C4-2B (cell line): ENCODE results near the gene TAAR2.
"Not testable (repeated sequence)": the region's sequence is repeated elsewhere in the genome, so short reads cannot be mapped to it uniquely, and the experiment has no call there.

Experiments
- H3K27ac ChIP-seq: fragments of 450-650 bp; 2 replicates; pipeline ENCODE4 v1.5.1; 2017
- CTCF ChIP-seq: fragments of 450-650 bp; conservative IDR thresholded peaks from 2 replicates; pipeline ENCODE4 v1.5.1; 2017; ENCODE audit warnings: mild to moderate bottlenecking
- ZFX ChIP-seq: fragments of 450-650 bp; IDR thresholded peaks from 2 replicates; pipeline ENCODE4 v1.6.1; 2017

The TAAR2 gene

GRCh38 chr6:132661906-132662305, 37.8 kb upstream of the TAAR2 start:
- H3K27ac ChIP-seq: no peak overlapping the region
- TF ChIP-seq ZFX (no peak), CTCF (no peak)

DNA sequence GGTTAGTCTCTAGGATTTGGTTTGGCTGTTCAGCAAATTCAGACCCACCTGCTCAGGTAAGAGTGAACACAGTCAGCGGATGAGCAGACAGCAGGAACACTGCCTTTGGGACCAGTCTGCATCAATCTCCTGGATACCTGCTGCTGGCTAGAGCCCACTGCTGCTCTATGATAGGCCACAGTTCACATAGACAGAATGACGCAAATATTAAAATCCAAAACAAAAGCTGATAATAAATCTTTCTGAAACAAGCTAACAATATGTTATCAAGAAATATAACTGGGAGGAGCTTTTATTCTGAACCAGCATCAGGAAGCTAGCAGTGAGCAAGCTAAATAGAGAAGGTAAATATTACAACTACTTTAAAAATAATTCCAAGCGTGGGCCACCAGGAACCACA, 35.0 kb upstream of the TAAR2 start, which contains the start of gene TAAR1:
Gene TAAR1 (minus strand): TSS at position 101 of the 400 bp plus-strand sequence. CDS start 13,179 bp downstream, outside the sequence.
- H3K27ac ChIP-seq: no peak within 1 kb of the TSS
- no peak for TF ChIP-seq CTCF
- TF ChIP-seq ZFX: no peak

DNA sequence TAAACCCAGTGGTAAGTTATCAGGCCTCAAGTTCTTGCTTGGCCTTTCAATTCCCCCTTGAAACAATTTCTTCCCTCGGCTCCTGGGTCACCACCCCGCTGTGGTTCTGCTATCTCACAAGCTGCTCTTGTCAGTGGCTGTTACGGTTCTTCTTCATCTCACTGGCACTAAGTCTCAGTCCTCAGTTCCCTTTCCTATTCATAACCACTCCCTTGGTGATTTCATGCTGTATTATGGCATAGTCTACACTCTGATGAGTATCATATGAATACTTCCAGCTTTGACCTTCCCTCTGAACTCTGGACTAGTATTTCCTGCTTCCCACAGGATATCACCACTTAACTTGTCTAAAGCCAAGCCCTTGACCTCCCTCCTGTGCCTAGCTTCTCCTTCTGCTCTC, 27.0 kb upstream of the TAAR2 start:
- H3K27ac ChIP-seq: no peak overlapping the region
- TF ChIP-seq CTCF (no peak), ZFX (no peak)

DNA sequence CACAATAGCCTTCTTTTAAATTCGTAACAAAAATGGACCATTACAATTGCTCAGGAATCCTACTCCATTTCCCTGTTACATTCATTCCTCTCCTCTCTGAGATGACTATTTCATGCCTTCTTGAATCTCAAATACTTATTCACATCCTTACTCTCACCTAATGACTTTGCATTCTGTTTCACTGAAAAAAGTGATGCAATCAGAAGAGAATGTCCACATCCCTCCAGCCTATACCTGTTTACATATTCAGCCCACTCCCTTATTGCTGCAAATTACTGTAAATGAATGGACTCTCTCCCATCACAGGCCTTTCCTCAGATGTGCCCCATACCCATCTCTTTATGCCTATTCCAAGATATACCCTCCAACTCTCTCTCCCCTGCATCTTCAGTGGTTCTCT, 26.4 kb upstream of the TAAR2 start:
- TF ChIP-seq CTCF: no peak
- TF ChIP-seq ZFX: no peak
- no peak overlapping the region for H3K27ac ChIP-seq

GRCh38 chr6:132648828-132649227, 24.8 kb upstream of the TAAR2 start:
- no peak for TF ChIP-seq CTCF
- TF ChIP-seq ZFX: no peak
- H3K27ac ChIP-seq: no peak overlapping the region

DNA sequence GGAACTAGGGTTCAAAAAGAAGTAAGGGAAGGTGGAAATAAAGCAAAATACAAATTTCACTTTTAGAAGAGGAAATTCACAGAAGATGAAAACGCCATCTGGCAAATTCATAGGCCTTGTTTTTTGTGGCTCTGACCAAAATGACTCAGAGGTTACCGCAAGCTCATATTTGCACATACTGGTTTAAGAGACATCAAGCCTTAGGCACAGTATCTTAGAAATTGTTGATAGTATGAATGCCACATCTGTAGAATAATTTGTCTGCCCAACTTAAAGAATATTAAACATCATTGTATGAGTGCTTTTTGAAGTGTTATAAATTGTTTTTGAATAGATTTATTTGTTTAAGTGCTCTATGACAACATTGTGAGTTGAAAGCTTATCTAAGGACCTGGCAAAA, 24.3 kb upstream of the TAAR2 start:
- H3K27ac ChIP-seq: no peak overlapping the region
- TF ChIP-seq ZFX: no peak
- TF ChIP-seq CTCF: no peak

DNA sequence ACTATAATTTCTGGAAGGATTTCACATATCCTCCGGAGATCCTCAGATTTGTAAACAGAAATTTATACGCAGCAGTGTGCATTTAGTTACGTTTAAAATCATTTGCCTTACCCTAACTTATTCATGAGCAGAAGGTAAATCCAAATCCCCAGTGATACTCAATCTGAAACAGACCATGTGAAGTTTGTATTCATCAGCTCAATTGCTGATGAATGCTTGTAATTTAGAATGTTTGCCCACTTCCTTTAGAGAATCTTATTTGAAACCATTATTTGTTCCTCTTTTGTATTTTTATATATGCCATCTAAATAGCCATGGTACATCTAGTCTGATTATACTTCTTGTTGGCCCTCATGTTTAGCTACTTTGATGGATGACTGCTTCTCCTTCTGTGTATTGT, 19.5 kb upstream of the TAAR2 start:
- no peak for TF ChIP-seq CTCF
- no peak for TF ChIP-seq ZFX
- H3K27ac ChIP-seq: no peak overlapping the region

DNA sequence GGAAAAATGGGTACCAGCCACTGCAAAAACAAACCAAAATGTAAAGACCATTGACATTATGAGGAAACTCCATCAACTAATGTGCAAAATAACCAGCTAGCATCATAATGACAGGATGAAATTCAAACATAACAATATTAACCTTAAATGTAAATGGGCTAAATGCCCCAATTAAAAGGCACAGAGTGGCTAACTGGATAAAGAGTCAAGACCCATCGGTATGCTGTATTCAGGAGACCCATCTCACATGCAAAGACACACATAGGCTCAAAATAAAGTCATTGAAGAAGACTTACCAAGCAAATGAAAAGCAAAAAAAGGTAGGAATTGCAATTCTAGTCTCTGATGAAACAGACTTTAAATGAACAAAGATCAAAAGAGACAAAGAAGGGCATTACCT, 13.1 kb upstream of the TAAR2 start:
- not testable (repeated sequence) for H3K27ac ChIP-seq

DNA sequence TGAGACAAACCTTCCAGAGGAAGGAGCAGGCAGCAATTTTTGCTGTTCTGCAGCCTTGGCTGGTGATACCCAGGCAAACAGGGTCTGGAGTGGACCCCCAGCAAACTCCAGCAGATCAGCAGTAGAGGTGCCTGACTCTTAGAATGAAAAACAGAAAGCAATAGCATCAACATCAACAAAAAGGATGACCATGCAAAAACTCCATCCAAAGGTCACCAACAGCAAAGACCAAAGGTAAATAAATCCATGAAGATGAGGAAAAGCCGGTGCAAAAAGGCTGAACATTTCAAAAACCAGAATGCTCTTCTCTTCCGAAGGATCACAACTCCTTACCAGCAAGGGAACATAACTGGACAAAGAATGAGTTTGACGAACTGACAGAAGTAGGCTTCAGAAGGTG, 11.8 kb upstream of the TAAR2 start:
- not testable (repeated sequence) for H3K27ac ChIP-seq

GRCh38 chr6:132635288-132635687, 11.2 kb upstream of the TAAR2 start:
- H3K27ac ChIP-seq: not testable (repeated sequence)
